Measurements from ENCODE around the gene HSPB1. TPM values are rescaled to one million over a fixed set of nuclear protein-coding genes. Genes with fewer than 3 reads are reported as not detected.

The HSPB1 gene
- total RNA-seq, 1 experiment from 2014 or later, result 422 TPM

DNA sequence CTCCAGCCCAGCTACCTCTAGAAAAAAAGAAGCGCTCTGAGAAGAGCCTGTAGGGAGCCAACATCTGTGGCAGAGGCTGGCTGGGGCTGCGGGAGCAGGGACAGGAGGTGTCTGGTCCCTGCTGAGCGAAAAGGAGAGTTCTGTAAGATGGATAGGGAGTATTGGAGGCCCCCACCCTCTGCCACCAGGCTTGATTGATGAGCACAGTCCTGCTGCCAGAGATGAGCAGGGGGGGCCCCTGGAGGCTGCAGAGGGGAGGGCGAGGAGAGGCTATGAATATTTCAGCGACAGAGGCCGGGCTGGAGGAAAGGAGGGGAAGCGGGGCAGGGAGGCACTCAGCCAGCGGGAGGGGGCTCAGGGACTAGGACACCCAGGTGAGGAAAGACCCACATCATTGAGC lies 44.5 kb upstream of the HSPB1 start:
- TF ChIP-seq TCF7L2 (IDR thresholded peaks at IDR 0.05; ENCODE audit: low read depth, low read length) (no peak), REST (IDR thresholded peaks at IDR 0.05; ENCODE audit: insufficient read depth in 1 of 2, low read depth in 2 of 2, low read length in 1 of 2) (no peak), POLR2AphosphoS5 (IDR thresholded peaks at IDR 0.05; ENCODE audit: low read depth, low read length) (no peak), SIN3A (IDR thresholded peaks at IDR 0.05; ENCODE audit: borderline replicate concordance, insufficient read depth, low read depth, low read length) (no peak), CTCF (IDR thresholded peaks at IDR 0.05) (no peak)
- in situ Hi-C loops (cut with HindIII; ENCODE audit: low pct_unique_long_range_greater_than_20kb, low sequenced_read_pairs) (no loop called here), intact Hi-C loops (cut with micrococcal nuclease; ENCODE audit: unreplicated experiment) (no loop called here)
- ChIA-PET POLR2A (interaction anchor here (0.7 kb wide), 1 partner anchor 103 kb away, joined by 13 read pairs; no protein-coding TSS in a partner anchor), CTCF (interaction anchor here (0.6 kb wide), 1 partner anchor 12 kb away, joined by 5 read pairs; no protein-coding TSS in a partner anchor)
- Histone ChIP-seq H3K4me1 (ENCODE audit: control insufficient read depth, insufficient read depth, low read length) (no peaks in the 10 kb centered on the region; the same call in 1 of the 2 replicates), H3K27me3 (ENCODE audit: control insufficient read depth, insufficient read depth, low read length) (no peaks in the 10 kb centered on the region), H3K4me3 (ENCODE audit: low read depth in 2 of 2, low read length in 2 of 2) (no peak overlapping the region), H3K9me3 (ENCODE audit: control insufficient read depth, insufficient read depth, low read depth, low read length) (no peaks in the 10 kb centered on the region), H3K27ac (ENCODE audit: low read length) (no peak overlapping the region), H3K36me3 (ENCODE audit: control insufficient read depth, insufficient read depth, low read length) (no peaks in the 10 kb centered on the region)
- no peak for DNase-seq (ENCODE audit: low read depth, low spot score)
- no TSS peak for BruUV-seq (replicated peaks)
- peak; percentile 64 for ATAC-seq

- TF ChIP-seq POLR2AphosphoS5 (IDR thresholded peaks at IDR 0.05; ENCODE audit: low read depth, low read length) (no peak), TCF7L2 (IDR thresholded peaks at IDR 0.05; ENCODE audit: low read depth, low read length) (no peak), SIN3A (IDR thresholded peaks at IDR 0.05; ENCODE audit: borderline replicate concordance, insufficient read depth, low read depth, low read length) (no peak), REST (IDR thresholded peaks at IDR 0.05; ENCODE audit: insufficient read depth in 1 of 2, low read depth in 2 of 2, low read length in 1 of 2) (no peak), CTCF (IDR thresholded peaks at IDR 0.05) (no peak)
- BruUV-seq (replicated peaks), result no TSS peak
- POLR2A ChIA-PET, result interaction anchor here (0.7 kb wide), 1 partner anchor 70 kb away, joined by 4 read pairs; no protein-coding TSS in a partner anchor
- no peaks in the 10 kb centered on the region; the same call in 1 of the 2 replicates for H3K4me1 ChIP-seq (ENCODE audit: control insufficient read depth, insufficient read depth, low read length)
- H3K4me3 ChIP-seq (ENCODE audit: low read depth in 2 of 2, low read length in 2 of 2), result peak overlapping the region; percentile 30 to 36
- no peaks in the 10 kb centered on the region for H3K9me3 ChIP-seq (ENCODE audit: control insufficient read depth, insufficient read depth, low read depth, low read length)
- intact Hi-C loops (cut with micrococcal nuclease; ENCODE audit: unreplicated experiment), result no loop called here
- DNase-seq (ENCODE audit: low read depth, low spot score), result no peak
- H3K36me3 ChIP-seq (ENCODE audit: control insufficient read depth, insufficient read depth, low read length), result no peaks in the 10 kb centered on the region
- no peak for ATAC-seq
- no peak overlapping the region for H3K27ac ChIP-seq (ENCODE audit: low read length)
- H3K27me3 ChIP-seq (ENCODE audit: control insufficient read depth, insufficient read depth, low read length), result no peaks in the 10 kb centered on the region
- CTCF ChIA-PET, result interaction anchor here (0.7 kb wide), 2 partner anchors 58 to 162 kb away, joined by 3 to 6 read pairs; no protein-coding TSS in a partner anchor
- in situ Hi-C loops (cut with HindIII; ENCODE audit: low pct_unique_long_range_greater_than_20kb, low sequenced_read_pairs), result no loop called here
Observed at GRCh38 chr7:76259124-76260093, 43.1 kb upstream of the HSPB1 start.

Data from Panc1 (cell line).